ENCODE measurements around the gene EVPL. TPM values are rescaled to one million over a fixed set of nuclear protein-coding genes. Genes with fewer than 3 reads are reported as not detected.

Gene EVPL
- total RNA-seq, 1 experiment from 2014 or later, result 58.0 TPM

DNA sequence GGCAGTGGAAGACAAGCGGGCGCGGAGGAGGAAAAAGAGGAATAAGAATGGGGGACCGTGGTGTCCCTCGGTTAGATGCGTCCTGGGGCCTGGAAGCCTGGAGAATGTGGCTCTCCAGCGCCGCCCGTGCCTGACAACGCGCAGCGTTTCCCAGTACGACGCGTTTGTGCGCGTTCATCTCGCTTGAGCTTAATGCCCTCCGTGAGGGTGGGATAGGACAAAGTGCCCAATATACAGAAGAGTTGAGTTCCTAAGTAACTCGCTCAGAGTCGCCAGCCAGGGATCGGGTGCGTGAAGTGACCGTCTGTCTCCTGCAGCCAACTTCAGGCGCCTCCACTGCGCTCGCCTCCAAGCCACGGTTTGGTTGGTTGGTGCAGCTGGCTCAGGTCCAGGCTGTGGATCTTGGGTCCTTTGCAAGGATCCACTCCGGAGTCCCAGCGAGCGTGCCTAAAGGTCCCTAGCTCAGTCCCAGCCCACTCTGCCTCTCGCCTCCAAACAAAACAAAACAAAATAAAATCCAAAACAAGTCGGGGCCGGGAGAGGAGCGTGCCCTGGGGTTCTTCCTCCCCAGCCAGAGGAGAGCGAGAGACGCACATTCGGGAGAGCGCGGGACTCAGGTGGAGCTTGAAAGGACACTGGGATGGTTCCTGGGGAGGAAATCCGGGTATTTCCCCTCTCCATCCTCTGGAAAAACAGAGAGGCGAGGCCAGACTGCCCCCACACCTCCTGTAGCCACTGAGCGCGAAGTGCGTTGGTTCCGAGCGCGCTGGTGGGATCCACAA is 48.4 kb upstream of the EVPL start:
- H3K79me2 ChIP-seq (ENCODE audit: insufficient read depth, low read length), result peaks cover 23% of the 10 kb centered on the region
- no peaks in the 10 kb centered on the region for H3K36me3 ChIP-seq (ENCODE audit: control insufficient read depth in 1 of 2, insufficient read depth in 2 of 2, low read length in 2 of 2)
- TF ChIP-seq, protein P1, sequence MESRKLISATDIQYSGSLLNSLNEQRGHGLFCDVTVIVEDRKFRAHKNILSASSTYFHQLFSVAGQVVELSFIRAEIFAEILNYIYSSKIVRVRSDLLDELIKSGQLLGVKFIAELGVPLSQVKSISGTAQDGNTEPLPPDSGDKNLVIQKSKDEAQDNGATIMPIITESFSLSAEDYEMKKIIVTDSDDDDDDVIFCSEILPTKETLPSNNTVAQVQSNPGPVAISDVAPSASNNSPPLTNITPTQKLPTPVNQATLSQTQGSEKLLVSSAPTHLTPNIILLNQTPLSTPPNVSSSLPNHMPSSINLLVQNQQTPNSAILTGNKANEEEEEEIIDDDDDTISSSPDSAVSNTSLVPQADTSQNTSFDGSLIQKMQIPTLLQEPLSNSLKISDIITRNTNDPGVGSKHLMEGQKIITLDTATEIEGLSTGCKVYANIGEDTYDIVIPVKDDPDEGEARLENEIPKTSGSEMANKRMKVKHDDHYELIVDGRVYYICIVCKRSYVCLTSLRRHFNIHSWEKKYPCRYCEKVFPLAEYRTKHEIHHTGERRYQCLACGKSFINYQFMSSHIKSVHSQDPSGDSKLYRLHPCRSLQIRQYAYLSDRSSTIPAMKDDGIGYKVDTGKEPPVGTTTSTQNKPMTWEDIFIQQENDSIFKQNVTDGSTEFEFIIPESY (IDR thresholded peaks at IDR 0.05; ENCODE audit: extremely low read depth, insufficient replicate concordance, low read length), result no peak
- TF ChIP-seq, protein P2, sequence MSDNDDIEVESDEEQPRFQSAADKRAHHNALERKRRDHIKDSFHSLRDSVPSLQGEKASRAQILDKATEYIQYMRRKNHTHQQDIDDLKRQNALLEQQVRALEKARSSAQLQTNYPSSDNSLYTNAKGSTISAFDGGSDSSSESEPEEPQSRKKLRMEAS (IDR thresholded peaks at IDR 0.05), result no peak
- no peak for TF ChIP-seq SP1 (IDR thresholded peaks at IDR 0.05; ENCODE audit: low read depth)
- TF ChIP-seq ZFX (IDR thresholded peaks at IDR 0.05), result no peak
- TF ChIP-seq CBX3 (IDR thresholded peaks at IDR 0.05; ENCODE audit: low read depth), result no peak
- no peak for TF ChIP-seq SIN3A (IDR thresholded peaks at IDR 0.05; ENCODE audit: low read depth)
- no peak for TF ChIP-seq POLR2AphosphoS5 (IDR thresholded peaks at IDR 0.05; ENCODE audit: low read depth, low read length)
- TF ChIP-seq EGR1 (IDR thresholded peaks at IDR 0.05; ENCODE audit: low read depth), result no peak
- no peak for TF ChIP-seq FOSL1 (IDR thresholded peaks at IDR 0.05; ENCODE audit: low read depth)
- TF ChIP-seq RAD21 (IDR thresholded peaks at IDR 0.05; ENCODE audit: low read depth), result no peak
- TF ChIP-seq CTCF (IDR thresholded peaks at IDR 0.05 in 2 of 3, conservative IDR thresholded peaks at IDR 0.05 in 1 of 3; ENCODE audit: borderline replicate concordance in 1 of 3, insufficient read depth in 1 of 3, low read depth in 2 of 3, low read length in 2 of 3), result no peak
- TF ChIP-seq SRF (IDR thresholded peaks at IDR 0.05; ENCODE audit: low read depth), result no peak
- TF ChIP-seq ZNF274 (IDR thresholded peaks at IDR 0.05; ENCODE audit: low read depth, low read length), result no peak
- no peak for TF ChIP-seq ELF1 (IDR thresholded peaks at IDR 0.05; ENCODE audit: borderline replicate concordance, low read depth)
- TF ChIP-seq JUND (IDR thresholded peaks at IDR 0.05), result no peak
- TF ChIP-seq YY1 (IDR thresholded peaks at IDR 0.05; ENCODE audit: extremely low read depth, insufficient replicate concordance, low read depth, low read length), result no peak
- no peak for TF ChIP-seq POLR2A (IDR thresholded peaks at IDR 0.05; ENCODE audit: borderline replicate concordance, extremely low read depth, insufficient read depth, insufficient read length)
- H3K27ac ChIP-seq (ENCODE audit: low read depth, low read length), result no peak overlapping the region
- no peaks in the 10 kb centered on the region for H3K9me3 ChIP-seq (ENCODE audit: control insufficient read depth in 1 of 2, insufficient read depth in 1 of 2, low read depth in 1 of 2, low read length in 2 of 2)
- no peak overlapping the region for H3K4me2 ChIP-seq (ENCODE audit: low read length)
- BruUV-seq (replicated peaks), result no TSS peak
- peaks cover 8% of the 10 kb centered on the region; the same call in 1 of the 2 replicates for H3K27me3 ChIP-seq (ENCODE audit: insufficient read depth, low read length)
- no peaks in the 10 kb centered on the region for H3K9me2 ChIP-seq (ENCODE audit: insufficient read depth)
- DNase-seq (ENCODE audit: low read depth, low spot score) (no peak), ATAC-seq (no peak)
- H2AFZ ChIP-seq (ENCODE audit: low read depth, low read length, poor library complexity, severe bottlenecking), result no peak overlapping the region
- CTCF ChIA-PET, result no interaction called here
- POLR2A ChIA-PET, result no interaction called here
- H4K20me1 ChIP-seq (ENCODE audit: insufficient read depth), result no peaks in the 10 kb centered on the region; the same call in 1 of the 2 replicates
- intact Hi-C loops (cut with micrococcal nuclease), result no loop called here
- peaks cover 11 to 18% of the 10 kb centered on the region in 2 experiments for H3K4me1 ChIP-seq (ENCODE audit: control insufficient read depth in 1 of 2, insufficient read depth in 2 of 2, low read length in 2 of 2)
- RAD21 ChIA-PET (ENCODE audit: low non-redundant PET in 1 of 2, low total read pairs in 2 of 2, uncharacterized antibody in 2 of 2, unreplicated experiment in 2 of 2), result no interaction called here
- no peak overlapping the region for H3K4me3 ChIP-seq (replicated peaks in 1 of 2; ENCODE audit: low read depth in 1 of 2, low read length in 2 of 2)
- no peak overlapping the region for H3K9ac ChIP-seq (ENCODE audit: low read length)
